H9 (cell line): ENCODE results near the gene SLC22A17. TPM values are rescaled to one million over a fixed set of nuclear protein-coding genes. Genes with fewer than 3 reads are reported as not detected.

ENCODE experiments used
- DNase-seq: peaks from one replicate; pipeline ENCODE4 v3.0.0-alpha.2; 2017
- H2AFZ ChIP-seq: one replicate; pipeline ENCODE4 v1.6.1; 2013; ENCODE audit warnings: mild to moderate bottlenecking, low read length, control low read depth, moderate library complexity
- H2AK5ac ChIP-seq: 2 replicates; pipeline ENCODE4 v1.6.1; 2013; ENCODE audit warnings: low read length, control low read depth, mixed read lengths; ENCODE audit not compliant: insufficient read length
- H2BK120ac ChIP-seq: one replicate; pipeline ENCODE4 v1.6.1; 2013; ENCODE audit warnings: low read depth, mild to moderate bottlenecking, low read length, control low read depth, inconsistent platforms; ENCODE audit not compliant: poor library complexity, severe bottlenecking
- H2BK12ac ChIP-seq: 2 replicates; pipeline ENCODE4 v1.6.1; 2013; ENCODE audit warnings: low read length, control low read depth, mixed read lengths, low read depth; ENCODE audit not compliant: insufficient read length
- H2BK15ac ChIP-seq: 2 replicates; pipeline ENCODE4 v1.6.1; 2013; ENCODE audit warnings: low read depth, low read length, control low read depth
- H2BK20ac ChIP-seq: one replicate; pipeline ENCODE4 v1.6.1; 2013; ENCODE audit warnings: low read depth, mild to moderate bottlenecking, low read length, control low read depth, inconsistent platforms; ENCODE audit not compliant: poor library complexity, severe bottlenecking
- H2BK5ac ChIP-seq: 2 replicates; pipeline ENCODE4 v1.6.1; 2013; ENCODE audit warnings: low read length, control low read depth, mixed read lengths; ENCODE audit not compliant: insufficient read length
- H3K14ac ChIP-seq: 2 replicates; pipeline ENCODE4 v1.6.1; 2013; ENCODE audit warnings: low read length, control low read depth; ENCODE audit not compliant: insufficient read depth
- H3K18ac ChIP-seq: 2 replicates; pipeline ENCODE4 v1.6.1; 2013; ENCODE audit warnings: low read depth, mild to moderate bottlenecking, mixed read lengths, low read length, control low read depth; ENCODE audit not compliant: insufficient read length
- H3K23ac ChIP-seq: 2 replicates; pipeline ENCODE4 v1.6.1; 2013; ENCODE audit warnings: low read length, control low read depth, mixed read lengths, low read depth; ENCODE audit not compliant: insufficient read length
- H3K23me2 ChIP-seq: 2 replicates; pipeline ENCODE4 v1.6.1; 2013; ENCODE audit warnings: low read depth, mild to moderate bottlenecking, mixed read lengths, low read length, control low read depth; ENCODE audit not compliant: insufficient read length, poor library complexity, severe bottlenecking
- H3K27ac ChIP-seq: 2 replicates; pipeline ENCODE4 v1.5.1; 2013; ENCODE audit warnings: low read length, control low read depth, mixed read lengths, low read depth; ENCODE audit not compliant: insufficient read length
- H3K27me3 ChIP-seq: 2 replicates; pipeline ENCODE4 v1.6.1; 2013; ENCODE audit warnings: low read length, control low read depth, inconsistent platforms; ENCODE audit not compliant: insufficient read depth
- H3K4ac ChIP-seq: 2 replicates; pipeline ENCODE4 v1.6.1; 2013; ENCODE audit warnings: low read depth, mild to moderate bottlenecking, control low read depth, inconsistent platforms, low read length, moderate library complexity
- H3K4me1 ChIP-seq: 2 replicates; pipeline ENCODE4 v1.6.1; 2013; ENCODE audit warnings: low read length, control low read depth, inconsistent platforms; ENCODE audit not compliant: insufficient read depth
- H3K4me2 ChIP-seq: 2 replicates; pipeline ENCODE4 v1.6.1; 2013; ENCODE audit warnings: low read length, control low read depth, mixed read lengths; ENCODE audit not compliant: insufficient read length, insufficient read depth
- H3K56ac ChIP-seq: 2 replicates; pipeline ENCODE4 v1.6.1; 2013; ENCODE audit warnings: low read depth, mild to moderate bottlenecking, mixed read lengths, low read length, control low read depth; ENCODE audit not compliant: insufficient read length
- H3K79me1 ChIP-seq: 2 replicates; pipeline ENCODE4 v1.6.1; 2013; ENCODE audit warnings: low read depth, mild to moderate bottlenecking, moderate library complexity, low read length, control low read depth, inconsistent platforms; ENCODE audit not compliant: insufficient read depth, poor library complexity, severe bottlenecking
- H3K79me2 ChIP-seq: 2 replicates; pipeline ENCODE4 v1.6.1; 2013; ENCODE audit warnings: low read length, control low read depth, inconsistent platforms; ENCODE audit not compliant: insufficient read depth
- H3K9ac ChIP-seq: 2 replicates; pipeline ENCODE4 v1.6.1; 2013; ENCODE audit warnings: low read length, control low read depth, mixed read lengths; ENCODE audit not compliant: insufficient read length; ENCODE audit errors: extremely low read depth
- H3K9me3 ChIP-seq: one replicate; pipeline ENCODE4 v1.6.1; 2013; ENCODE audit warnings: low read depth, low read length, inconsistent platforms; ENCODE audit not compliant: control insufficient read depth
- H3T11ph ChIP-seq: one replicate; pipeline ENCODE4 v1.6.1; 2013; ENCODE audit warnings: mild to moderate bottlenecking, low read length, control low read depth, inconsistent platforms
- H4K20me1 ChIP-seq: one replicate; pipeline ENCODE4 v1.6.1; 2013; ENCODE audit not compliant: control insufficient read depth, insufficient read length, insufficient read depth
- H4K5ac ChIP-seq: 2 replicates; pipeline ENCODE4 v1.6.1; 2013; ENCODE audit warnings: low read depth, mild to moderate bottlenecking, mixed read lengths, low read length, control low read depth; ENCODE audit not compliant: insufficient read length
- H4K8ac ChIP-seq: replicated peaks from 2 replicates; pipeline ENCODE4 v1.6.1; 2013; ENCODE audit warnings: low read length, control low read depth, mixed read lengths, low read depth; ENCODE audit not compliant: insufficient read length
- H4K91ac ChIP-seq: 2 replicates; pipeline ENCODE4 v1.6.1; 2013; ENCODE audit warnings: low read depth, mild to moderate bottlenecking, moderate library complexity, mixed read lengths, low read length, control low read depth; ENCODE audit not compliant: insufficient read length
- H3K27ac Mint-ChIP-seq, 3 experiments: 2 replicates in 2 of 3; 3 replicates in 1 of 3; pipeline ENCODE4 v1.8.0; 2020 to 2021; ENCODE audit warnings: mixed read lengths in 3 of 3, mild to moderate bottlenecking in 1 of 3, moderate library complexity in 1 of 3
- H3K27me3 Mint-ChIP-seq: 2 replicates; pipeline ENCODE4 v1.8.0; 2021; ENCODE audit warnings: low read depth, mild to moderate bottlenecking, moderate library complexity, mixed read lengths
- H3K36me3 Mint-ChIP-seq, 3 experiments: 2 replicates in 2 of 3; 3 replicates in 1 of 3; pipeline ENCODE4 v1.8.0; 2020 to 2021; ENCODE audit warnings: low read depth in 3 of 3, mixed read lengths in 3 of 3; ENCODE audit not compliant: insufficient read depth in 1 of 3
- H3K4me1 Mint-ChIP-seq, 2 experiments: 2 replicates each; pipeline ENCODE4 v1.8.0; 2020; ENCODE audit warnings: mixed read lengths in 2 of 2
- H3K4me3 Mint-ChIP-seq, 2 experiments: 2 replicates in 1 of 2; 3 replicates in 1 of 2; pipeline ENCODE4 v1.8.0; 2020 to 2021; ENCODE audit warnings: mild to moderate bottlenecking in 2 of 2, mixed read lengths in 2 of 2, moderate library complexity in 1 of 2
- H3K9me3 Mint-ChIP-seq, 2 experiments: 2 replicates in 1 of 2; 3 replicates in 1 of 2; pipeline ENCODE4 v1.8.0; 2020; ENCODE audit warnings: mild to moderate bottlenecking in 2 of 2, mixed read lengths in 2 of 2, moderate library complexity in 1 of 2
- WGBS: extraction: QIAGEN DNeasy Blood & Tissue Kit; methylation state at CpG from one replicate; pipeline ENCODE4 v1.1.7; 2013; ENCODE audit warnings: missing lambda C conversion rate, low lambda C conversion rate, mixed read lengths; ENCODE audit not compliant: insufficient read length; ENCODE audit errors: extremely low coverage; 5-methylcytosine and 5-hydroxymethylcytosine counted together
- total RNA-seq: library from RNA; stranded (reverse); gene quantifications from 2 replicates; pipeline ENCODE4 v1.2.1, GENCODE V29; 2021
- TF ChIP-seq, protein P1 (sequence below): fragments of 200-600 bp; sonication (generic); conservative IDR thresholded peaks from 3 replicates; pipeline ENCODE4 v1.8.0; 2021; ENCODE audit warnings: antibody characterized with exemption, mild to moderate bottlenecking

Gene SLC22A17
- total RNA-seq, 1 experiment from 2014 or later, result 33.0 TPM

GRCh38 chr14:23379366-23380196 lies 26.9 kb upstream of the SLC22A17 start:
- Histone ChIP-seq H2BK20ac (no peak overlapping the region), H3K27me3 (no peaks in the 10 kb centered on the region; the same call in 1 of the 2 replicates), H3K4me2 (no peak overlapping the region), H2BK12ac (no peak overlapping the region), H3K9me3 (no peaks in the 10 kb centered on the region), H2AK5ac (no peak overlapping the region), H3K27ac (no peak overlapping the region), H3T11ph (no peak overlapping the region), H3K4ac (no peak overlapping the region), H2BK15ac (no peak overlapping the region), H3K79me1 (no peaks in the 10 kb centered on the region), H3K4me1 (no peaks in the 10 kb centered on the region), H3K14ac (no peak overlapping the region), H2AFZ (no peak overlapping the region), H3K23me2 (no peaks in the 10 kb centered on the region), H3K9ac (no peak overlapping the region), H2BK5ac (no peak overlapping the region), H2BK120ac (no peak overlapping the region), H3K56ac (no peak overlapping the region), H3K18ac (no peak overlapping the region), H4K8ac (no peak overlapping the region), H4K20me1 (no peaks in the 10 kb centered on the region), H3K23ac (no peak overlapping the region), H3K79me2 (no peaks in the 10 kb centered on the region), H4K91ac (no peak overlapping the region), H4K5ac (no peak overlapping the region)
- H3K4me1 Mint-ChIP-seq, result peaks cover 9 to 22% of the 10 kb centered on the region in 2 experiments
- H3K9me3 Mint-ChIP-seq, result no peaks in the 10 kb centered on the region
- DNase-seq, result peak; percentile 75
- H3K36me3 Mint-ChIP-seq, result no peaks in the 10 kb centered on the region
- TF ChIP-seq, protein P1, sequence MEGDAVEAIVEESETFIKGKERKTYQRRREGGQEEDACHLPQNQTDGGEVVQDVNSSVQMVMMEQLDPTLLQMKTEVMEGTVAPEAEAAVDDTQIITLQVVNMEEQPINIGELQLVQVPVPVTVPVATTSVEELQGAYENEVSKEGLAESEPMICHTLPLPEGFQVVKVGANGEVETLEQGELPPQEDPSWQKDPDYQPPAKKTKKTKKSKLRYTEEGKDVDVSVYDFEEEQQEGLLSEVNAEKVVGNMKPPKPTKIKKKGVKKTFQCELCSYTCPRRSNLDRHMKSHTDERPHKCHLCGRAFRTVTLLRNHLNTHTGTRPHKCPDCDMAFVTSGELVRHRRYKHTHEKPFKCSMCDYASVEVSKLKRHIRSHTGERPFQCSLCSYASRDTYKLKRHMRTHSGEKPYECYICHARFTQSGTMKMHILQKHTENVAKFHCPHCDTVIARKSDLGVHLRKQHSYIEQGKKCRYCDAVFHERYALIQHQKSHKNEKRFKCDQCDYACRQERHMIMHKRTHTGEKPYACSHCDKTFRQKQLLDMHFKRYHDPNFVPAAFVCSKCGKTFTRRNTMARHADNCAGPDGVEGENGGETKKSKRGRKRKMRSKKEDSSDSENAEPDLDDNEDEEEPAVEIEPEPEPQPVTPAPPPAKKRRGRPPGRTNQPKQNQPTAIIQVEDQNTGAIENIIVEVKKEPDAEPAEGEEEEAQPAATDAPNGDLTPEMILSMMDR, result peak; percentile 97
- peak overlapping the region in 1 of 3 experiments; percentile 67; a peak in 1 of 7 replicates for H3K27ac Mint-ChIP-seq
- no peak overlapping the region for H3K4me3 Mint-ChIP-seq
- WGBS, result no CpG with 5 or more reads among the region's 12 CpGs
- peaks cover 70% of the 10 kb centered on the region for H3K27me3 Mint-ChIP-seq
